PFSK-1 (cell line): ENCODE data around the gene TOP2A.

Experiments used
- FOXP2 ChIP-seq: optimal IDR thresholded peaks from 2 replicates; pipeline ENCODE3; 2011; ENCODE audit warnings: borderline replicate concordance, control low read depth, inconsistent platforms; ENCODE audit not compliant: insufficient read depth; ENCODE audit errors: extremely low read length, extremely low read depth
- POLR2AphosphoS5 ChIP-seq: IDR thresholded peaks from 2 replicates; pipeline ENCODE4 v1.6.1; 2012; ENCODE audit warnings: low read depth, mild to moderate bottlenecking, control low read depth, low read length, moderate library complexity
- REST ChIP-seq, 2 experiments: IDR thresholded peaks; 2 replicates each; pipeline versions ENCODE4 v1.6.1 to v1.8.0; 2011 to 2012; ENCODE audit warnings: low read depth in 2 of 2, low read length in 2 of 2, control low read depth in 1 of 2, inconsistent platforms in 1 of 2, mild to moderate bottlenecking in 1 of 2, moderate library complexity in 1 of 2; ENCODE audit not compliant: insufficient read depth in 1 of 2
- SIN3A ChIP-seq: IDR thresholded peaks from 2 replicates; pipeline ENCODE4 v1.6.1; 2012; ENCODE audit warnings: mild to moderate bottlenecking, low read length, moderate library complexity, borderline replicate concordance; ENCODE audit not compliant: insufficient read depth
- TAF1 ChIP-seq: IDR thresholded peaks from 2 replicates; pipeline ENCODE4 v1.6.1; 2012; ENCODE audit warnings: low read length, control low read depth, borderline replicate concordance; ENCODE audit not compliant: insufficient read depth

TOP2A gene

DNA sequence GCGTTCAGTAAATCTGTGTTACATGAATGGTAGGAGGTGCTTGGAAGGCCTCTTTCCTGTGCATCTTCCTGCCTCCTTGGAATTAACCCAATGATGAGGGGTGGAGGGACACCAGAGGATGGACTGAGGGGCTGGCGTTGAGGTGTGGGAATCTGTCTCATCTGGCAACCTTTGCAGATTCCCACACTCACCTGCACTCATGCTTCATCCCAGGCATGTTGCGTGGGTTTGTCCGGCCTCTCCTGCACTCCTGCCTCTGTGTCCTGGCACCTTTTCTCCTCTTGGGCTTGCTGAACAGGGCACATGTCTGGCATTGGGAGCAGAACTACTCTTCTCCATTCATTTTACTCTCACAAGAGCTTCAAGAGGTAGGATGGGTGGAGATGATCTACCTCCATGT lies 22.5 kb upstream of the TOP2A start:
- TF ChIP-seq SIN3A, result no peak
- no peak for TF ChIP-seq FOXP2
- TF ChIP-seq TAF1, result no peak
- TF ChIP-seq POLR2AphosphoS5, result no peak
- TF ChIP-seq REST (IDR thresholded peaks at IDR 0.05; ENCODE audit: insufficient read depth in 1 of 2, low read depth in 2 of 2, low read length in 2 of 2), result no peak

DNA sequence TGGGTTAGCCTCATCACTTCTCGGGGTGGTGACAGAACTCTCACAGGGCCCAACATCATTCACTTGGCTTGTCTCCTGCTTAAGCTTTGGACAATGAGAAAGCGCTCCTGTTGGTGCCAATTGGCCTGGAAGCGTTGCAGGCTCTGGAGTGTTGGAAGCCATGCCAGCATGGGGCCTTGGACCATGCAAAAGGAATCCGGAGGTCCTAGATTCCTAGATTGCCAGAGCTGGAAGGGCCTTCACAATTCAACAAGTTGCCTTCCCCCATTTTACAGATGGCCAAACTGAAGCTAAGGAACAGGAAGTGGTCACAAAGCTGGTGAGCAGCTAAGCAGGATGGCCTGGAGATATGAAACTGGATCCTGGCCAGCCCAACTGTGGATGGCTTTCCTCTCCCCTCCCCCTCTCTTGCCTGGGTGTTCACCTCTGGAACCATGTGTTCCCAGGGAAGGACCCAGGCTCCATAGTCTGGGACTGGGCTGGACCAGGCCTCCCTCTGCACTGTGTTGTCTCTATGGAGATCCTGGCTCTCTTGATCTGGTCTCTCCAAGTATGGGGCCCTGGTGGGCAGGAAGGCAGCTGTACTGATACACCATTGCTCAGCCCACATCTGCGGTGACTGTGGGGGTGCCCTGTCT lies 19.5 kb upstream of the TOP2A start:
- TF ChIP-seq TAF1 (no peak), FOXP2 (no peak), SIN3A (no peak), REST (IDR thresholded peaks at IDR 0.05; ENCODE audit: insufficient read depth in 1 of 2, low read depth in 2 of 2, low read length in 2 of 2) (no peak), POLR2AphosphoS5 (no peak)

DNA sequence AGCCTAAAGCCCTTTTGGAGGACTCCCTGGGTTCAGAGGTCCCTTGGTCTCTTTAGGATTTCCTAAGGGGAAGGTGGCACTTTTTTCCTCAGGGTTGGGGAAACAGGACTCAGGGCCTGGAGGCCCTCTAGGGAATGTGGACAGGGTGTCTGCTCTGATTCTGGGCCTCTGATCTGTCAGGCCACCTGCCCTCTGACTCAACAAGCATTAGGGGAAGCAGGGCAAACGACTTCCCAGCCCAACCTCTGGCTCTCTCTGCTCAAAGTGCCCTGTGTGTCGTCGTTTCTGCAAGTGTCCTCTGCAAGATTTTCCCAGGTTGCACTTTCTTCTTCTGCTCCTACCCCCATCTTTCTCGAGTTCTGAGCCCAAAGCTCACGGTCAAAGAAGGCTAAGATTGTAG lies 18.9 kb upstream of the TOP2A start:
- TF ChIP-seq POLR2AphosphoS5, result no peak
- no peak for TF ChIP-seq FOXP2
- no peak for TF ChIP-seq SIN3A
- TF ChIP-seq REST (IDR thresholded peaks at IDR 0.05; ENCODE audit: insufficient read depth in 1 of 2, low read depth in 2 of 2, low read length in 2 of 2), result no peak
- no peak for TF ChIP-seq TAF1

- TF ChIP-seq FOXP2 (no peak), SIN3A (no peak), REST (IDR thresholded peaks at IDR 0.05; ENCODE audit: insufficient read depth in 1 of 2, low read depth in 2 of 2, low read length in 2 of 2) (no peak), POLR2AphosphoS5 (no peak), TAF1 (no peak)
These were observed 16.1 kb upstream of the TOP2A start for GRCh38 chr17:40433551-40434415.
